Measurements from ENCODE around the gene SUMF1. TPM values are rescaled to one million over a fixed set of nuclear protein-coding genes. Genes with fewer than 3 reads are reported as not detected.

Gene SUMF1
- total RNA-seq, 4 donors from 2014 or later = 28.7 to 49.0 (median 41.6) TPM

GRCh38 chr3:4375911-4376310, 91.2 kb downstream of the SUMF1 start:
- Histone ChIP-seq H3K9me3 (peaks cover 0 to 11% (median 9%) of the 10 kb centered on the region in 4 donors), H3K36me3 (peaks cover 0 to 24% (median 12%) of the 10 kb centered on the region in 4 donors), H3K4me3 (no peak overlapping the region), H3K4me1 (no peaks in the 10 kb centered on the region), H3K27ac (replicated peaks in 1 of 4) (no peak overlapping the region), H3K27me3 (no peaks in the 10 kb centered on the region)
- intact Hi-C loops (cut with DNase I) = no loop called here
- no peak for TF ChIP-seq POLR2AphosphoS5 (IDR thresholded peaks at IDR 0.05)
- TF ChIP-seq CTCF (IDR thresholded peaks at IDR 0.05) = no peak
- no peak for TF ChIP-seq POLR2A (IDR thresholded peaks at IDR 0.05; ENCODE audit: low read depth)
- TF ChIP-seq EP300 (IDR thresholded peaks at IDR 0.05) = no peak
- no peak for DNase-seq (ENCODE audit: extremely low spot score)
- WGBS = 95% methylated on average over 2 of the region's 2 CpGs

- Histone ChIP-seq H3K4me3 (no peak overlapping the region), H3K27ac (replicated peaks in 1 of 4) (no peak overlapping the region), H3K4me1 (no peaks in the 10 kb centered on the region), H3K9me3 (peaks cover 0 to 11% (median 9%) of the 10 kb centered on the region in 4 donors), H3K36me3 (peaks cover 0 to 24% (median 12%) of the 10 kb centered on the region in 4 donors), H3K27me3 (no peaks in the 10 kb centered on the region)
- TF ChIP-seq POLR2AphosphoS5 (IDR thresholded peaks at IDR 0.05) (no peak), CTCF (IDR thresholded peaks at IDR 0.05) (no peak), POLR2A (IDR thresholded peaks at IDR 0.05; ENCODE audit: low read depth) (no peak), EP300 (IDR thresholded peaks at IDR 0.05) (no peak)
- no peak for DNase-seq (ENCODE audit: extremely low spot score)
- intact Hi-C loops (cut with DNase I) = no loop called here
Observed at GRCh38 chr3:4373669-4374068, 93.4 kb downstream of the SUMF1 start.

- WGBS = 100% methylated on average over 2 of the region's 2 CpGs
- Histone ChIP-seq H3K9me3 (no peaks in the 10 kb centered on the region), H3K27me3 (no peaks in the 10 kb centered on the region), H3K27ac (replicated peaks in 1 of 4) (no peak overlapping the region), H3K36me3 (peaks cover 5 to 17% (median 9%) of the 10 kb centered on the region in 4 donors), H3K4me1 (peaks cover 0 to 2% (median 0%) of the 10 kb centered on the region in 4 donors), H3K4me3 (no peak overlapping the region)
- DNase-seq (ENCODE audit: extremely low spot score) = no peak
- intact Hi-C loops (cut with DNase I) = no loop called here
- TF ChIP-seq POLR2AphosphoS5 (IDR thresholded peaks at IDR 0.05) = no peak
Observed at GRCh38 chr3:4362523-4362922, 104.5 kb downstream of the SUMF1 start.

GRCh38 chr3:4360817-4361216, 106.3 kb downstream of the SUMF1 start:
- Histone ChIP-seq H3K4me1 (peaks cover 8 to 19% (median 15%) of the 10 kb centered on the region in 4 donors), H3K27ac (replicated peaks in 1 of 4) (no peak overlapping the region), H3K36me3 (peaks cover 5 to 17% (median 9%) of the 10 kb centered on the region in 4 donors), H3K4me3 (no peak overlapping the region), H3K9me3 (no peaks in the 10 kb centered on the region), H3K27me3 (no peaks in the 10 kb centered on the region)
- no peak for DNase-seq (ENCODE audit: extremely low spot score)
- TF ChIP-seq CTCF (IDR thresholded peaks at IDR 0.05) = no peak
- TF ChIP-seq POLR2AphosphoS5 (IDR thresholded peaks at IDR 0.05) = no peak
- intact Hi-C loops (cut with DNase I) = no loop called here
- WGBS = 91% methylated on average over 6 of the region's 6 CpGs

GRCh38 chr3:4359805-4360502, 107.1 kb downstream of the SUMF1 start:
- Histone ChIP-seq H3K27me3 (no peaks in the 10 kb centered on the region), H3K27ac (replicated peaks in 1 of 4) (no peak overlapping the region), H3K4me3 (no peak overlapping the region), H3K36me3 (peaks cover 5 to 17% (median 9%) of the 10 kb centered on the region in 4 donors), H3K9me3 (no peaks in the 10 kb centered on the region), H3K4me1 (peaks cover 13 to 26% (median 22%) of the 10 kb centered on the region in 4 donors)
- DNase-seq (ENCODE audit: extremely low spot score) = peak; percentile 64
- no peak for TF ChIP-seq EP300 (IDR thresholded peaks at IDR 0.05)
- no peak for TF ChIP-seq POLR2AphosphoS5 (IDR thresholded peaks at IDR 0.05)
- no peak for TF ChIP-seq CTCF (IDR thresholded peaks at IDR 0.05)
- TF ChIP-seq POLR2A (IDR thresholded peaks at IDR 0.05; ENCODE audit: low read depth) = no peak
- WGBS = 95% methylated on average over 12 of the region's 12 CpGs
- intact Hi-C loops (cut with DNase I) = loop anchor here (10.0 kb wide), 2 partner anchors 105 to 135 kb away; partner anchors contain the start of genes ITPR1 and SUMF1

Data from esophagus muscularis mucosa (tissue), 4 donors.